Neutrophil (primary cell): Measurements from ENCODE around the gene MOV10L1.
"Not testable (repeated sequence)": the region's sequence is repeated elsewhere in the genome, so short reads cannot be mapped to it uniquely, and the experiment has no call there.

ENCODE experiments used
- H3K27ac ChIP-seq: fragments of 200-600 bp; sonication (generic); 2 replicates; pipeline ENCODE4 v1.5.1; 2016; ENCODE audit warnings: mild to moderate bottlenecking, moderate library complexity
- H3K27me3 ChIP-seq: fragments of 200-600 bp; sonication (generic); 2 replicates; pipeline ENCODE4 v1.6.0; 2016; ENCODE audit warnings: mild to moderate bottlenecking
- H3K36me3 ChIP-seq: fragments of 200-600 bp; sonication (generic); 2 replicates; pipeline ENCODE4 v1.5.1; 2017
- H3K4me1 ChIP-seq, 2 experiments: fragments of 200-600 bp in 1 of 2; sonication (generic) in 1 of 2; 1 replicate in 1 of 2; 2 replicates in 1 of 2; pipeline versions ENCODE4 v1.5.1 to v1.6.1; 2013 to 2016; ENCODE audit warnings: low read depth in 1 of 2, low read length in 1 of 2, mild to moderate bottlenecking in 1 of 2, moderate library complexity in 1 of 2; ENCODE audit not compliant: control insufficient read depth in 1 of 2, insufficient read depth in 1 of 2
- H3K4me3 ChIP-seq, 2 experiments: fragments of 200-600 bp in 1 of 2; sonication (generic) in 1 of 2; 1 replicate in 1 of 2; 2 replicates in 1 of 2; pipeline ENCODE4 v1.5.1; 2013 to 2016; ENCODE audit warnings: low read depth in 1 of 2, low read length in 1 of 2, mild to moderate bottlenecking in 1 of 2, moderate library complexity in 1 of 2
- H3K9me3 ChIP-seq: fragments of 200-600 bp; sonication (generic); 2 replicates; pipeline ENCODE4 v1.5.1; 2016
- CTCF ChIP-seq: fragments of 200-600 bp; sonication (generic); IDR thresholded peaks from 2 replicates; pipeline ENCODE4 v1.5.1; 2016; ENCODE audit warnings: antibody characterized with exemption

The MOV10L1 gene

DNA sequence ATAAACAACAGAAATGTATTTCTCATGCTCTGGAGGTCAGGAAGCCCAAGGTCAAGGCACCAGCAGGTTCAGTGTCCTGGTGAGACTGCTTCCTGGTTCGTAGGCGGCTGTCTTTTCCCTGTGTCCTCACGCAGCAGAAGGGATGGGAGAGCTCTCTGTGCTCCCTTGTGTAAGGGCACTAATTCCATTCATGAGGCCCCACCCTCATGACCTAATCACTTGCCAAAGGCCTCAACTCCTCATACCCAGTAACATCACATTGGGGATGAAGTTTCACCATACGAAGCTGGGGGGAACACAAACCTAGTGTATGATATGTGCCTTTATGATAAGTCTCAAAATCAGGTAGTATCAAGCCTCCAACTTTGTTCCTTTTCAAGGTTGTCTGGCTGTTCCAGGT is 42.1 kb downstream of the MOV10L1 start:
- Histone ChIP-seq H3K27me3 (no peaks in the 10 kb centered on the region), H3K4me1 (no peaks in the 10 kb centered on the region), H3K4me3 (no peak overlapping the region), H3K27ac (no peak overlapping the region), H3K36me3 (no peaks in the 10 kb centered on the region), H3K9me3 (no peaks in the 10 kb centered on the region)
- no peak for TF ChIP-seq CTCF

DNA sequence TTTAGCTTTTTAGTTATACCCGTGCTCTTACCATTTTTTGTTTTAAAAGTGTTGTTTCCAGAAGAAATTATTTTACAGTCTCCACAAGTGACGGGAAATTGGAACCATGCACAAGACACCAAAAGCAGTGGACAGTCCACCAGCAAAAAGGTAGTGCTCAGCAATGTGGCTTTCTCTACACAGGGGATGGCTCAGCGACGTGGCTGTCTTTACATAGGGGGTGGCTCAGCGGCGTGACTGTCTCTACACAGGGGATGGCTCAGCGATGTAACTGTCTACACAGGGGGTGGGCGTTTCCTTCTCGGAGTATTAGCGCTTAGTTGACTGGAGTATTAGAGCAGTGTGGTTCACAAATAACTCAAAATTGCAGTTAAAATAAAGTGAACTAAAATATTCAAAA is 44.7 kb downstream of the MOV10L1 start:
- Histone ChIP-seq H3K9me3 (no peaks in the 10 kb centered on the region), H3K27me3 (no peaks in the 10 kb centered on the region), H3K4me1 (no peaks in the 10 kb centered on the region), H3K36me3 (no peaks in the 10 kb centered on the region), H3K27ac (no peak overlapping the region), H3K4me3 (no peak overlapping the region)
- TF ChIP-seq CTCF, result no peak

- no peaks in the 10 kb centered on the region for H3K27me3 ChIP-seq
These were observed 46.8 kb downstream of the MOV10L1 start for GRCh38 chr22:50136581-50137015.

GRCh38 chr22:50137277-50137676 is 47.5 kb downstream of the MOV10L1 start:
- H3K36me3 ChIP-seq, H3K27me3 ChIP-seq, H3K4me1 ChIP-seq, H3K27ac ChIP-seq, H3K9me3 ChIP-seq, H3K4me3 ChIP-seq: not testable (repeated sequence)

More at GRCh38 chr22:50136581-50137015, 46.8 kb downstream of the MOV10L1 start:
- Histone ChIP-seq H3K9me3 (no peaks in the 10 kb centered on the region), H3K4me3 (no peak overlapping the region), H3K36me3 (no peaks in the 10 kb centered on the region), H3K27ac (no peak overlapping the region), H3K4me1 (no peaks in the 10 kb centered on the region)
- TF ChIP-seq CTCF, result no peak

DNA sequence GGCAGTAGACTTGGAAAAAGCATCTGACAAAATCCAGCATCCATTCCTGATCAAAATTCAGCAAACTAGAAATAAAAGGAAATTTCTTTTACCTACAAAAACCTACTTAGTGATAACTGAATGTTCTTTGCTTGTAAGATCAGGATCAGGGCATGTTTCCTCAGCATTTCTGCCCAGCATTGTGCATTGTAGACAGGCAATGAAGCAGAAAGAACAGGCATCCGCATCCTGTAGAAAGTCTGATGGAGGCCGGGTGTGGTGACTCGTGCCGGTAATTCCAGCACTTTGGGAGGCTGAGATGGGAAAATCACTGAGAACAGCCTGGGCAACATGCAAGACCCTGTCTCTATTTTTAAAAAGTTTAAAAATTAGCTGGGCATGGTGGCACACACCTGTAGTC is 48.2 kb downstream of the MOV10L1 start:
- Histone ChIP-seq H3K36me3 (no peaks in the 10 kb centered on the region), H3K27ac (no peak overlapping the region), H3K4me3 (no peak overlapping the region), H3K27me3 (no peaks in the 10 kb centered on the region), H3K4me1 (peaks cover 3 to 5% of the 10 kb centered on the region in 2 experiments), H3K9me3 (no peaks in the 10 kb centered on the region)
- TF ChIP-seq CTCF, result no peak

DNA sequence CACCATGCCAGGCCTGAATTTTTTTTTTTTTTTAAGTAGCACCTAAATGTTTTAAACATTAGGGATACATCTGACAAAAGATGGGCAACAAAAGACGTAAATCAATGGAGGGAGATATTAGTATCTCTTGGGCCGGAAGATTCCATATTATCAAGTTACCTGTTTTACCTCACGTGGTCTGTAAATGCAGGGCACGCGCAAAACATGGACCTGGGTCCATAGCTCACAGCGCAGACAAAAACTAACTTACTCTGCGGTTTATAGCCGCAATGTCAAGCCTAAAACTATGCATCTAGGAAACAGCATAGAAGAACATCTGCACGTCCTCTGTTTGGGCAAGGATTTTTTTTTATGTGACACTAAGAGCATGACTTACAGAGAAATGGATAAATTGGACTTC is 49.2 kb downstream of the MOV10L1 start:
- Histone ChIP-seq H3K36me3 (no peaks in the 10 kb centered on the region), H3K4me3 (no peak overlapping the region), H3K9me3 (no peaks in the 10 kb centered on the region), H3K4me1 (peaks cover 11 to 14% of the 10 kb centered on the region in 2 experiments), H3K27ac (no peak overlapping the region), H3K27me3 (no peaks in the 10 kb centered on the region)
- TF ChIP-seq CTCF, result no peak
